Measurements from ENCODE around the gene MTM1. TPM values are rescaled to one million over a fixed set of nuclear protein-coding genes. Genes with fewer than 3 reads are reported as not detected.

The MTM1 gene
- total RNA-seq, 1 donor from 2014 or later, result 6.6 TPM

- TF ChIP-seq CTCF (IDR thresholded peaks at IDR 0.05; ENCODE audit: insufficient read depth, low read length, poor library complexity, severe bottlenecking), result no peak
- Histone ChIP-seq H3K27me3 (ENCODE audit: control insufficient read depth, insufficient read depth, low read length) (no peaks in the 10 kb centered on the region), H3K4me3 (ENCODE audit: low read depth, low read length) (no peak overlapping the region), H3K36me3 (ENCODE audit: control insufficient read depth, insufficient read depth, low read length) (no peaks in the 10 kb centered on the region)
- DNase-seq (ENCODE audit: low read depth), result no peak
These were observed 21.7 kb upstream of the MTM1 start for GRCh38 chrX:150546711-150547153.

DNA sequence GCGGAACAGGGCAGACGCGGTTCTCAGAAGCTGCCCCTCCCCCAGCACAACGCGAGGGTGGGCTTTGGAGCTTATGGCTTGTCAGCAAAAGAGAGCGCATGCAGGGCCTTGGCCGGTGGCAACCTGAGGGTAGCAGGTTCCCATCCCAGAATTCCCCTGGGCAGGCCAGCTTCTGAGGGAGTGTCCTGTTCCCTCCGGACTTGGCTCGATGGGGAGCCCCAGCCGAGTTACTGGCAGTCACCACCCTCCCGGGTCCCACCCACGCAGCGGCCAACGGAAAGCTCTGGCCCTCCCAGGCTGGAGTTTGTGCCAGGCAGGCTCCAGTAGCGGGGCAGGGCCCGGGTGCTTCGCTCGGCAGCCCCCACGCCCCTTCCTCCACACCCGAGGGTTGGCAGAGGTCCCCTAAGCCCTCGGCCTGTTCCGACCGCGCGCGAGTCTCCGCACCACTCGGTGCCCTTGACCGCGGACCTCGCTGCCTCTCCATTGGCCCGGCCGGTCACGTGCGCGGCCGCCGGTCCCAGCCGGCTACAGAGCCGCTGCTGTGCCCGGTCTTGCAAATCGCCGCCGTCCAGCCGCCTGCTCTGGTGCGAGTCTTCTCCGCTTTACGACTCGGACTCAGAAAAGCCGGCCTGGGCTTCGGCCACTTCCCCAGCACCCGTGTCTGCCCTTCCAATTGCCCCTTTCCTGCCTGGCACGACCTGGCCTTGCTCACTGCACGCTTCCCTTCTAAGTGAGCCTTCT is 20.9 kb upstream of the MTM1 start:
- H3K27me3 ChIP-seq (ENCODE audit: control insufficient read depth, insufficient read depth, low read length), result no peaks in the 10 kb centered on the region
- no peaks in the 10 kb centered on the region for H3K36me3 ChIP-seq (ENCODE audit: control insufficient read depth, insufficient read depth, low read length)
- DNase-seq (ENCODE audit: low read depth), result no peak
- H3K4me3 ChIP-seq (ENCODE audit: low read depth, low read length), result peak overlapping the region; percentile 16
- TF ChIP-seq CTCF (IDR thresholded peaks at IDR 0.05; ENCODE audit: insufficient read depth, low read length, poor library complexity, severe bottlenecking), result no peak

DNA sequence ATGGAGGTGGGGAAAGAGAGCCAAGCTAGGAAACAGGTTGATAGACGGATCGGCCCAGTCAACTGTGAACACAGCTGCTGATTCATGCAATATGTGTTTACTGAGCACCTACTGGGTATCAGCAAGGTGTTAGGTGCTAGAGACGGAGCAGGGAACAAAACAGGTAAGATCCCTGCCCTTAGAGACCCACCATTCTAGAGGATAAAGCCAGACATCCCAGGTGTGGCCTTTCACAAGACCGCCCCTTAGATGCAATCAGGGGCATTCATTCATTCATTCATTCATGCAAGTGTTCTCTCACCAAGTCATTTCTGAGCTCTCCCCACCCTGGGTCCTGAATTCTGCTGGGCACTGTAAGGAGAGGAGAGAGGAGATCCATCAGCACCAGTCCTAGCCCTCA is 20.2 kb upstream of the MTM1 start:
- DNase-seq (ENCODE audit: low read depth), result no peak
- no peak for TF ChIP-seq CTCF (IDR thresholded peaks at IDR 0.05; ENCODE audit: insufficient read depth, low read length, poor library complexity, severe bottlenecking)
- Histone ChIP-seq H3K4me3 (ENCODE audit: low read depth, low read length) (no peak overlapping the region), H3K27me3 (ENCODE audit: control insufficient read depth, insufficient read depth, low read length) (no peaks in the 10 kb centered on the region), H3K36me3 (ENCODE audit: control insufficient read depth, insufficient read depth, low read length) (no peaks in the 10 kb centered on the region)

- no peak for DNase-seq (ENCODE audit: low read depth)
These were observed 19.7 kb upstream of the MTM1 start for GRCh38 chrX:150548684-150549083.

GRCh38 chrX:150551963-150552362 is 16.5 kb upstream of the MTM1 start:
- no peak overlapping the region for H3K4me3 ChIP-seq (ENCODE audit: low read depth, low read length)
- H3K27me3 ChIP-seq (ENCODE audit: control insufficient read depth, insufficient read depth, low read length), result no peaks in the 10 kb centered on the region
- no peak for DNase-seq (ENCODE audit: low read depth)
- TF ChIP-seq CTCF (IDR thresholded peaks at IDR 0.05; ENCODE audit: insufficient read depth, low read length, poor library complexity, severe bottlenecking), result no peak
- no peaks in the 10 kb centered on the region for H3K36me3 ChIP-seq (ENCODE audit: control insufficient read depth, insufficient read depth, low read length)

More at GRCh38 chrX:150548684-150549083, 19.7 kb upstream of the MTM1 start:
- Histone ChIP-seq H3K36me3 (ENCODE audit: control insufficient read depth, insufficient read depth, low read length) (no peaks in the 10 kb centered on the region), H3K27me3 (ENCODE audit: control insufficient read depth, insufficient read depth, low read length) (no peaks in the 10 kb centered on the region), H3K4me3 (ENCODE audit: low read depth, low read length) (no peak overlapping the region)
- TF ChIP-seq CTCF (IDR thresholded peaks at IDR 0.05; ENCODE audit: insufficient read depth, low read length, poor library complexity, severe bottlenecking), result no peak

GRCh38 chrX:150558424-150558823 is 10.0 kb upstream of the MTM1 start:
- H3K36me3 ChIP-seq (ENCODE audit: control insufficient read depth, insufficient read depth, low read length), result no peaks in the 10 kb centered on the region
- no peak for DNase-seq (ENCODE audit: low read depth)
- TF ChIP-seq CTCF (IDR thresholded peaks at IDR 0.05; ENCODE audit: insufficient read depth, low read length, poor library complexity, severe bottlenecking), result no peak
- H3K4me3 ChIP-seq (ENCODE audit: low read depth, low read length), result no peak overlapping the region
- no peaks in the 10 kb centered on the region for H3K27me3 ChIP-seq (ENCODE audit: control insufficient read depth, insufficient read depth, low read length)

Data from kidney epithelial cell (primary cell).